ENCODE data around the gene CDH15. TPM values are rescaled to one million over a fixed set of nuclear protein-coding genes. Genes with fewer than 3 reads are reported as not detected.

Gene CDH15, protein sequence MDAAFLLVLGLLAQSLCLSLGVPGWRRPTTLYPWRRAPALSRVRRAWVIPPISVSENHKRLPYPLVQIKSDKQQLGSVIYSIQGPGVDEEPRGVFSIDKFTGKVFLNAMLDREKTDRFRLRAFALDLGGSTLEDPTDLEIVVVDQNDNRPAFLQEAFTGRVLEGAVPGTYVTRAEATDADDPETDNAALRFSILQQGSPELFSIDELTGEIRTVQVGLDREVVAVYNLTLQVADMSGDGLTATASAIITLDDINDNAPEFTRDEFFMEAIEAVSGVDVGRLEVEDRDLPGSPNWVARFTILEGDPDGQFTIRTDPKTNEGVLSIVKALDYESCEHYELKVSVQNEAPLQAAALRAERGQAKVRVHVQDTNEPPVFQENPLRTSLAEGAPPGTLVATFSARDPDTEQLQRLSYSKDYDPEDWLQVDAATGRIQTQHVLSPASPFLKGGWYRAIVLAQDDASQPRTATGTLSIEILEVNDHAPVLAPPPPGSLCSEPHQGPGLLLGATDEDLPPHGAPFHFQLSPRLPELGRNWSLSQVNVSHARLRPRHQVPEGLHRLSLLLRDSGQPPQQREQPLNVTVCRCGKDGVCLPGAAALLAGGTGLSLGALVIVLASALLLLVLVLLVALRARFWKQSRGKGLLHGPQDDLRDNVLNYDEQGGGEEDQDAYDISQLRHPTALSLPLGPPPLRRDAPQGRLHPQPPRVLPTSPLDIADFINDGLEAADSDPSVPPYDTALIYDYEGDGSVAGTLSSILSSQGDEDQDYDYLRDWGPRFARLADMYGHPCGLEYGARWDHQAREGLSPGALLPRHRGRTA
- total RNA-seq = not detected

DNA sequence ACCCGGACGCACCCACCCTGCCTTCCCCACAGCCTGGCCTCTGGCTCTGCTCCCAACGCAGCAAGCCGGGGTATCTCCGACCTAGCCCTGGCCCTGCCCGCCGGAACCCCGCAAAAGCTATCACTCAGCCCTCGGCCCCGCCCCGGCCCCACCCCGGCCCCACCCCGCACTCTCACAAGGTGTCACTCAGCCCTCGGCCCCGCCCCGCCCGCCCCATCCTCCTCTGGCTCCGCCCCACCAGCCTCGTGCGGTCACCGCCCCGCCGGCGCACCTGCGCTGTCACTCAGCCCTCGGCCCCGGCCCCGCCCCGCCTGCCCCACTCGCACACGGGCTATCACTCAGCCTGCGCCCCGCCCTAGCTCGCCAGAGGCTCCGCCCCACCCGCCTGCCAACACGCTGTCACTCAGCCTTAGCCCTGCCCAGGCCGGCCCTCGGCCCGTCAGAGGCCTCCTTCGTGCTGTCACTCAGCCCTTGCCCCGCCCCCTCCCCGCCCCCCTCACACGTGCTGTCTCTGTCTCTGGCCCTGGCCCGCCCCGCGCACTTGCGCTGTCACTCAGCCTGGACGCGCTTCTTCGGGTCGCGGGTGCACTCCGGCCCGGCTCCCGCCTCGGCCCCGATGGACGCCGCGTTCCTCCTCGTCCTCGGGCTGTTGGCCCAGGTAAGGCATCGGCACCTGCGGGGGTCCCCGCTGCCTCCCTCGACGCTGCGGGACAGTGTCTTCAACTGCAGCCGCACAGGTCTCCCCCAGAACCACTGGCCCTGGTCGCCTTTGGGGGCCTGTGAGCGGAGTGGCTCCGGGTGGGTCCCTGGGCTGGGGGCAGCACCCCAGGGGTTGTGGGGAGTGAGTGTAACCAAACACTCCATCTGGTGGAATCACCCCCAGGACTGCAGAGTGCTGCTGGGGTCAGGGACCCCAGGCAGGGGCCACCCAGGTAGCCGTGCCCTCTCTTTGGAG lies at the start of gene CDH15:
Gene CDH15 (plus strand): TSS at position 533 of the 955 bp plus-strand sequence. CDS start 84 bp downstream, at position 617.
- peak; percentile 88 for DNase-seq

DNA sequence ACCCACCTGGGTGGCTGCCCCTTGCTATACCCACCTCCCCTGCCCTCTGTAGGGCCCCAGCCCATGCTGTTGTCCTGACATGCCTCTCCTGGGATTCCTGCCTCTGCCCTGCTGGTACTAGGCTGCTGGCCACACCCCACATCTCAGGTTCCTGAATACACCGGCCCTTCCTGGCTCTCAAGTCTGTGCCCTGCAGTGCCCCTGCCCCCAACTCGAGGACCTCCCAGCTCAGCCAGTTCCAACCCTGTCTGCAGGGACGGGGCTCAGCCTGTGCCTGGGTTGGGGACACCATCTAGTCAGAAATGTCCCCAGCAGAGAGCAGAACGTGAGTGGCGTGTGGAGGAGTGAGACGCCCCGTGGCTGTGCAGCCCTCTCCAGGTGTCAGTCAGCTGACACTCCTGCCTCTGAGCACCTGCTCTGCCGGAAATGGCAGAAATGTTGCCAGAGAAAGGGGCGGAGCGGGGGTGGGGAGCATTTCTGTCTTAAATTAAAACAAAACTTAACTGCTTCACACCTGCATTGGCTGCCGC lies 49.2 kb upstream of the CDH15 start:
- peak; percentile 60 for DNase-seq

DNA sequence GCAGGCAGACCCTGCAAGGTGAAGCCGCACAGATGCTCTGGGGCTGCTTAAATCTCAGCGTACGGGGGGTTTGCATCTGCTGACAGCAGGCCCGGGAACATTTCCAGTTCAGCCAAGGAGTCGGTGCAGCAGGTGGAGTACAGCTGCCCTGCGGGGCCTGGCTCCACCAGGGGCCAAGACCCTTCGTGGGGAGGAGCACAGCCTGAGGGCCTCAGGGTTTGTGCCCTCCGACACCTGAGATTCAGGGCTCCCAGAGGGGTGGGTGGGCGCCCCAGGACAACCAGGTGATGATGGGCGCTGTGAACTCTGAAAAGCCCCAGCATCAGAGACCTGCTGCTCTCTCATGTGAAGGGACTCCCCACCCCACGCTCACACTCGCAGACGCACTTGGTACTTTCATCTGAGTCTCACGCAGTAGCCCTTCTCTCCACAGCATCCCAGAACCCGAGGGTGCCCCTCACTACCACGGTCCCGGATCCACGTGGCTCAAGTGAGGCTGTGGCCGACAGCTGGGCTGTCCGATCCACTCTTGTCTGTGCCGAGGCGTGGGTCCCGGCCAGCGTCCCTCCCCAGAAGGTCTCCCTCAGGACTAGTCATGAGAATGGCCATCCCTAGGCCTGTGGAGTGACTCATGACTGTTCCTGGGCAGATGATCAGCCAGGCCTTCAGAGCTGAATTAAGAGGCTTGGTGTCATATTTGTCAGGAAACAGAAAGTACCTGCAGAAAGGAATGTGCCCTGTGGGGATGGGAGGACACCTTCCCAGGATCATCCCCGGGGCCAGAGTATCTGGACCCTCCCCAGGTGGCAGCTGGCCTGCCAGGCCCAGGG lies 48.3 kb upstream of the CDH15 start:
- no peak for DNase-seq

DNA sequence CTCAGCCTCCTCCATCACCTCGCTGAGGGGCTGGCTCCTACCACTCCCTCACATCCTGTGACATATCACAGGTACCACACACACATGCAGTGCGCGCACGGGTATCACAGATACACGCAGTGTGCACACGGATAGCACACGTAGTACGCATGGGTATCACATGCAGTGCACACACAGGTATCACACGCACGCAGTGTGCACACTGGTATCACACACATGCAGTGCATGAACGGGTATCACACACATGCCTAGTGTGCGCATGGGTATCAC lies 47.8 kb upstream of the CDH15 start:
- DNase-seq = no peak

DNA sequence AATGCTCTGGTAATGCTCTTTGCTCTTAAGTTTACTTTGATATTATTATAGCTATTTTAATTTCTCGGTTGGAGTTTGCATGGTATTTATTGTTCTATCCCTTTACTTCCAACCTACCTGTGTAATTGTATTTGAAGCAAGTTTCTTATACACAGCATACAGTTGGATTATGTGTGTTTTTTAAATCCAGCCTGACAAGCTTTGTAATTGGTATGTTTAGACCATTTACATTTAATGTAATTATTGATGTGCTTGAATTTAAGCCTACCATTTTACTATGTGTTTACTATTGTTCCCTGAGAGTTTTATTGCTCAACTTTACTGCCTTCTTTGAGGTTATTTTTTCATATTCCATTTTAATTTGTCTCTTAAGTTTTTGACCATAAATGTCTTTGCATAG lies 42.2 kb upstream of the CDH15 start:
- DNase-seq = no peak

DNA sequence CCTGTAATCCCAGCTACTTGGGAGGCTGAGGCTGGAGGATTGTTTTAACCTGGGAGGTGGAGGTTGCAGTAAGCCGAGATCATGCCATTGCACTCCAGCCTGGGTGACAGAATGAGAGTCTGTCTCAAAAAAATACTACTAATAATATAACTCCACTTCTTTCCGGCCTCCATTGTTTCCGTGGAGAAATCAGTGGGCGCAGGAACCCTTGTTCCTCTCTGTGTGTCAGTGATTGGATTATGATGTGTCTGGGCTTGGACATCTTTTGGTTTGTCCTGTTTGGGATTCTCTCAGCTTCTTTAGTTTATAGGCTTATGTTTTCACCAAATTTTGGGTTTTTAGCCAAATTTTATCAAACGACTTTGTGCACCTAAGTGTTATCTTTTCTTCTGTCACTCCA lies 41.1 kb upstream of the CDH15 start:
- DNase-seq = no peak

DNA sequence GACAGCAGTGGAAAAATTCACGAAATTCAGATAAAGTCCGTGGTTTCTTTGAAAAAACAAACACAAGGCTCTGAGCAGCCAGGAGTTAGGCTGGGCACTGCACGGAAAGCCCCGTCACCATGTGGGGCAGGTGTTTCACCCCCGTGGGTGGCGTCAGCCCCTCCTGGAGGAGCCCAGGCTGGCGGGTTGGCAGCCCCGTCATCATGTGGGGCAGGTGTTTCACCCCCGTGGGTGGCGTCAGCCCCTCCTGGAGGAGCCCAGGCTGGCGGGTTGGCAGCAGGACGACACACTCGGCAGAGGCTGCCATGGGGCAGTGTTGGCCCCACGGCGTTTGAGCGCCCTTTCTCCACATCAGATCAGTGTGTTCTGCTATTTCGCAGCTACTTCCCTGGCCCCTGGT lies 39.8 kb upstream of the CDH15 start:
- DNase-seq = no peak

DNA sequence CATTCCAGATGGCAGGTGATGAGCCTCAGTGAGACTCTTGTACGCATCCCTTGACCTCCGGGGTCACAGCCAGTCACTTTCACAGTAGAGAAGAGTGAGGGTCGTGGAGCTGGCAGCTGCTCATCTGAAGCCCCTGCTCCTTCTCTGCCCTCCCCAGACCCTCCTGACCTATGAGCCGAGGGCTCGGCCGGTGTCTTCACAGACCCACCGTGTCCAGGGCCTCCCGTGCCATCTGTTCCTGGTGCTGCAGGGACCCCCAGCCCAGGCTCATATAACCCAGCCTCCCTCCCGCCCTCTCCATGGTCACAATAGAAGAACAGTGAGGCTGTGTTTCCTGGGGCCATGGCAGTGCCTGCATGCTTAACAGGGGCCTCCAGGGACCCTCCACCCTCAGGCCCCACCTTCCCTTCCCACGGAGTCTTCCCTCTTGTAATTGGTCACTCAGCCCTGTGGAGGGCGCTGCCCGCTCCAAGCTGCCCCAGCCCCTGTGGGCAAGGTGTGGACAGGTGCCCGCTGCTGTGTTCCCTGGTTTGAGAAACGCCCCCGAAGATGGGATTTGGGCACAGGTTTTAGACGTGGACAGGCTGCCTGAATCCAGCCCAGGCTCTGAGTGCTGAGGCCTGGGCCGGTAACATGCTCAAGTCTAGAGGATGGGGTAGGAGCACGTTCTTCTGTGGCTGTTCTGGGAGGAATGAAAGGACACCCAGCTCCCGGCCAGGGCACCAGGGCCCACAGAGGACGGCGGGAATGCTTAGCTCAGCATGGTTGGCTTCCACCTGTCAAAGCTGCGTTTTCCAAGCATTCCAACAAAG lies 39.1 kb upstream of the CDH15 start:
- no peak for DNase-seq

DNA sequence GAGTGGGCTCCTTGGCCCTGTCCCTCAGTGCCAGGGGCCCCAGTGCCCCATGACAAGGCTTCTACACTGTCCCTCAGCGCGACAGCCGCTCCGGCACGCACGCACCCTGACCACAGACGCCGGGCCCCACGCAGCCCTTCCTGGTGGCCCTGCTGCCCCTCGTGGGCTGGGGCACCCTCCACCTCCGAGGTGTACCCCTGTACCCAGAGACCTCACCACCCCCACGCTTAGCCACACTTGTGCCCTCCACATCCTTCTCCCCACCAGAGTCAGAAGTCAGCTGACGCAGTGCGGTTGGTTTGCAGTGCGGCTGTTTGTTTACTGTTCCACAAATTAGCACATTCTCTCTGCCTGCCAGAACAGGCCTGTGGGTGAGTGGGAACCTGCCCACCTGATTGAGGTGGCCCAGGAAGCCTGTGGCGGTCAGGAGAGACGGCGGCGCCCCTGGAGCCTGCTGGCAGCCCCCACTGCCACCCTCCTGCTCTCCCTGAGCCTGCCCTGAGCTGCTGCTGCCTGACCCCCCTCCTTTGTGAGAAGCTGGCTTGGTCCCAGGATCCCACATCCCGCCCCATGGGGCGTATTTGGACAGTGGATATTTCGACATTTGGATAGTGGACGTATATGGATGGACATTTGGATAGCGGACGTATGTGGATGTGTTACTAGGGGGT lies 38.0 kb upstream of the CDH15 start:
- no peak for DNase-seq

DNA sequence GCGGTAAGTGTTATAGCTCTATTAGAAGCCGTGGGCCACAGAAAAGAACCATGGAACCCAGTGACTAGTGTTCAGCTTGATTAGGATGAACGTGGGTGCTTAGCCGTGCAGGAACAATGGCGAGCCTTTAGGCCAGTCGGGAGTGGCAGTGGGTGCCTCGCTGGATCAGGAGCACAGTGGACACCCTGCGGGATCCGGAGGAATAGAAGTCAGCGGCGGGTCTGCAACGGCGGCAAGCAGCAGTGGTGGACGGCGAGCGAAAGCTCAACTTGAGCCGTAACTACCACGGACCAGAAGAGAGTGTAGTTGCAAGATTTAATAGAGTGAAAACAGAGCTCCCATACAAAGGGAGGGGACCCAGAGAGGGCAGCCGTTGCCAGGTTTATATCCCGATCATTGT lies 37.3 kb upstream of the CDH15 start:
- no peak for DNase-seq

DNA sequence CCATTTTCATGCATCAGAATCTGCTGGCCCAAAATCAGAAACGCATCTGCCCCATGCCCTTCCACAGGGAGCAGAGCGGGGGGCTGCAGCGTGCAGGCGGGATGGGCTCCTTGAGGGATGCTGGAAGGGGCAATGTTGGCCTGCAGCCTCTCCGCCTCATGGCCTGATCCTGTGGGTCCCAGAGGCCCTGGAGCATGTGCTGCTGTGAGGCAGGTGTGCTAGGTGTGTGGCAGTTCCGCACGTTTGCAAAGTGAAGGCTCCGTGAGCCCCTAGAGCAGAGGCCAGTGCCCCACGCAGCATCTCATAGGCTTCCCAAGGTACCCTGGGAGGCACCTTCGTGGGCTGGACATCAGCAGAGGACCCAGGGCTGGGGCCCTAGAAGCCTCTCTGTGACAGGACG lies 36.4 kb upstream of the CDH15 start:
- DNase-seq = no peak

DNA sequence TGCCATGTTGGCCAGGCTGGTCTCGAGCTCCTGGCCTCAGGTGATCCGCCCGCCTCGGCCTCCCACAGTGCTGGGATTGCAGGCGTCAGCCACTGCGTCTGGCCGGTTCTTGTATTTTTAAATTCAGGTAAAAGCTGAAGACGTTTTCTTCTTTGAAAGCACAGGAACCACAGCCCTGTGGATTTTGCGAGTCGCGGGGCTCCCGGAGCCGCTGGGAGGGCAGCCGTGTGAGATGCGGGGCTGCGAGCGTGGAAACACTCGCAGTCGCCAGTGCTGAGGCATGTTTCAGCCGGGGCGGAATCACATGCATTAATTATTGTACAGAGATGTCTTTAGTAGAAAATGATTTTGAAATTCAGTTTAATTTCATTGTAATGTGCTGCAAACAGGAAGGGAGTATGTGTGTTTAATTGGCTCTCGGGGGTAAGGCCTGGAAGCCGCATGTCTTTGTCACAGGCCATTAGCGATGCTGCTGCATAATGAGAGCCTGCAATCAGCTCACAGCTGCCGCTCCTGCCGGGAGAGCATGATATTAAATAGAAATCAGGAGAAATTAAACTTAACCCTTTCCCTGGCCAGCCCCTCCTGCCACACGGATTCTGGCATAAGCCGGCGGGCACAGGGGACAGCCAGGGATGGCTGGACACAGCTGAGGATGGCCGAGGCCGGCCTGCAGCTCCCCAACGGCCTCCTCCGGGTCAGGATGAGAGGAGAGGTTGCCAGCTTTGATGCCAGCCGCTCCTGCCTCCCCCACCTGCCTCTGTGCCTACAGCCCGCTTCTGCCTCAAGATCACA lies 35.4 kb upstream of the CDH15 start:
- no peak for DNase-seq

DNA sequence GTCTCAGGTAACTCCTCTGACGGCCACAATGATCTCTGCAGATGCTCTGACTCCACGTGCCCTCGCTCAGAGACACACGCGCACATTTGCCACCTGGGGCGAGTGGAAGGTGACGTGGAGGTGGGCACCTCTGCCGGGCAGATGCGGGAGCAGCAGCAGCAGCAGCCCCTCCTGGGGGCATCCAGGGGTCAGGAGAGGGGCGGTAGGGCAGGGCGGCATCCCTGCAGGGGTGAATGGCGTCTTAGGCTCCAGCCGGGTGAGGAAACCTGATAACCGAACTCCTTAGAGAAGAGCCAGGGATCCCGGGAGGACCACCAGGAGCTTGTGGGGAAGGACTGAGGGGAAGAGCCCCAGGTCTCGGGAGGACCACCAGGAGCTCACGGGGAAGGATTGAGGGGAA lies 34.6 kb upstream of the CDH15 start:
- DNase-seq = no peak

DNA sequence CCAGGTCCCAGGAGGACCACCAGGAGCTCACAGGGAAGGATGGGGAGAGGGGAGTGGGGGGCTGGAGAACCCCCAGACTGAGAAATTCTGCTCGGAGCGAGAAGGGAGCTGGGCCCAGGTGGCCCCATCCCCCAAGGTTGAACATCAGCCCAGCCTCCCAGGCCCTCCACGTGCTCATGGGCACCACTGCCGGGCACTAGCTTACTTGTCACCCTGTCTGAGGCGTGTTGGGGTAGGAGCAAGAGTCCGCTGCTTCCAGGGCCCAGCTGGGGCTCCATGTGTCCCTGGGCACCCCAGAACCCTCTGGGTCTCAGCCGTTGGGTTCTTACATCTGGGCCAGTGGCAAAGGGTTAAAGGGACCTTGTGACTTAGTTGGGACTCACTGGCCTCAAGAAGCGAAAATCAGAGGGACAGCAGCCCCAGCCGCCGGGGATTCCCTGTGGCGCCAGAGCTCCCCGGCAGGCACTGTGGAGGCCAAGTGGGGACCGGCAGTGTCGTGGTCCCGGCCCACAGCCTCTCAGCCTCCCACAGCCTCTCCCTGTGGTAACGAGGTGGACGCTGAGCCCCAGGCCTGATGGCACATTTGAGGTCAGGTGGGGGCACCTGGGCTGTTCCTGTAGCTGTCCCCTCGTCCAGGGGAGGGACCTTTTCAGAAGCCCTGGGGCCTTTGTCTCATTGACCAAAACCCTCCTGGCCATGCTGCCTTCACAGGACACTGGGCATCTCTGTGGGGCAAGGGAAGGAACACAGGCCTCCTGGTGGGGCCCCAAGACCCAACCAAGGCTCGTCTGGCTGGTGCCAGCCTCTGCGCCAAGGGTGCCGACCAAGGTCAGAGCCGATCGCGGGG lies 33.7 kb upstream of the CDH15 start:
- no peak for DNase-seq

DNA sequence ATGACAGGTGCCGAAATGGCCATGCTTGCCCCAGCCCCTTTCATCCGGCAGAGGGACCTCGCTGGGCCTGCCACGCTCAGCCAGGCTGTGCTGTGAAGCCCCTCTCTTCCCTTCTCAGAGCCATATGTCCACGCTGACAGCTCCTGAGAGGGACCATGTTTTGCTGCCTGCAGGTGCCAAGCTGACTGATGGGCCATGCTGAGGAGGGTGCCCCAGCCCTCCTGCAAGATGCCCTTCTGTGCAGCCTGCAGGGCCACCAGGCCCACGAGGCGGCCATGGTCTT lies 33.1 kb upstream of the CDH15 start:
- no peak for DNase-seq

DNA sequence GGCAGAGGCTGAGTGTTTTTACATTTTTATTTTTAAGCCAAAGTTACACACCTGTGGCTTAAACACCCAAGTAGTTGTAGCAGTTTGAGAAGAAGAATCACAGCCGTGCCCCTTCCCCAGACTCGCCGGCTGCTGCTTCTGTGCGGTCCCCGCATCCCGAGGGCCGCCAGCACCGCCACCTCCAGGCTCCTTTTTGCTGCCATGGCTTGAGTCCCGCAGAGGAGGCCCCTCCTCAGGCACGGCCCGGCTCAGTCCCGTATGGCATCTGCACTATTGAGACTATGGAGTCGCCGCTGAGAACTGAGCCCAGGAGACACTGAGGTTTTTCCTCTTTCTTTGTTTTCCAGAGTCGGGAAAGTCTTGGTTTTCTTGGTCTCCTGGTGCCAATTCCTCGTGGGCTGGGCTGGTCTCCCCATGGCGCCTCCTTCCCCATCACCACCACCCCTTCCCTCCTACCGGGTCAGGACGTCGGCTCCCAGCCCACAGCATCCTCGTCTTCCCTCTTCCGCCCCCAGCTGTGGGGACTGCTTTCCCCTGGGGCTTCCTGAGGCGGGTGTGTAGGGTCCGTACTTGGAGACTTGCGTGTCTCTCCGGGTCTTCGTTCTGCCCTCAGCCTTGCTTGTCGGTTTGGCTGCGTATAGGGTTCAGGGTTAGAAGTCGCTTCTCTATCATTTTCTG lies 32.6 kb upstream of the CDH15 start:
- no peak for DNase-seq

DNA sequence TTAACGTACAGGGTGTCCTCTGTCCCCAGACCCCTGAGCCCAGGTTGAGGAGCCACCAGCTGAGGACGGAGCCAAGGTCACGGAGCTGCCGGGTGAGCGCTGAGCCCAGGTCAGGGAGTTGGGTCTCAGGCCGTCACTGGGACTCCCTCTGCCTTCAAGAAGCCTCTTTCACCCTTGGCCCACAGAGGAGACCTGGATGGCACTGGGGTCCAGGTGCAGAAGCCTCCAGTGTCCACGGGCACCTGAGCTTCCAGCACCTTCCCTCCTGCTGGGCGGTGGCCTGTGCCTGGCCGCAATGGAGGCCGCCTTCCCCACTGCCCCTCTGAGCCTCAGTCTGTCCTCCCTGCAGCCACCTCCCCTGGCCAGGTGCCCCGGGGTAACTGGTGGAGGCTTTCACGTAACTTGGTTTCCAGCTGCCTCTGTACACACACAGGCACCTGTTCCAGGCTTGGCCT lies 31.6 kb upstream of the CDH15 start:
- DNase-seq = no peak

DNA sequence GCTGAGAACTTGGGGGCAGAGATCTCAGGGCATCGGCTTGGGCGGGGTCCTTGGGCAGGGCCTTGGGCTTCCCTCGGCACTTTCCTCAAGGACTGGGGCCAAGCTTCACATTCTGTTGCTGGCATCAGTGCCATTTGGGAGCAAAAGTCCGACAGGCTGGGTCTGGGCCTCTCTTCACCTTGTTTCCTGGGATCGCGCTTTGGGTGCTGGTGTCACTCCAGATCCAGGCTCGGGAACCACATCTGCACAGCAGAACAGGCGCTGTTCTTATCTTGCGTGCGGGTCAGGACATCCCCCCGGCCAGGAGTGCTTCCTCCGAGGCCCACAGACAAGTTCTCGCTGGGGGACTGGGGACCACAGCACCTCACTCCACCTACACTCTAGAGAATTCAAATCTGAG lies 31.1 kb upstream of the CDH15 start:
- no peak for DNase-seq

Data from effector CD4-positive, alpha-beta T cell (primary cell).